HepG2 (cell line): ENCODE results near the gene PALM3. TPM values are rescaled to one million over a fixed set of nuclear protein-coding genes. Genes with fewer than 3 reads are reported as not detected.

Experiments
- ARID2 ChIP-seq: sonication (generic); formaldehyde crosslinking; IDR thresholded peaks from 2 replicates; pipeline ENCODE4 v1.8.1; 2022; ENCODE audit warnings: mild to moderate bottlenecking, missing genetic modification reagents, borderline replicate concordance
- CBX2 ChIP-seq, 2 experiments: fragments of 200-600 bp in 1 of 2; sonication (generic); formaldehyde crosslinking in 1 of 2; IDR thresholded peaks; 2 replicates each; pipeline versions ENCODE4 v1.7.0 to v1.8.1; 2018 to 2022; ENCODE audit warnings: low read depth in 2 of 2, low read length in 1 of 2, mild to moderate bottlenecking in 1 of 2, missing genetic modification reagents in 1 of 2
- CBX5 ChIP-seq: sonication (generic); formaldehyde crosslinking; IDR thresholded peaks from 2 replicates; pipeline ENCODE4 v1.4.0; 2020; ENCODE audit warnings: missing genetic modification reagents, borderline replicate concordance
- DNMT3B ChIP-seq: conservative IDR thresholded peaks from 2 replicates; pipeline ENCODE4 v1.6.1; 2016; ENCODE audit warnings: missing biosample characterization, control low read depth
- DPF2 ChIP-seq: sonication (generic); formaldehyde crosslinking; IDR thresholded peaks from 2 replicates; pipeline ENCODE4 v1.4.0; 2020; ENCODE audit warnings: mild to moderate bottlenecking, low read depth, missing genetic modification reagents, borderline replicate concordance
- FLYWCH1 ChIP-seq: sonication (generic); formaldehyde crosslinking; IDR thresholded peaks from 2 replicates; pipeline ENCODE4 v1.8.1; 2023; ENCODE audit warnings: mild to moderate bottlenecking, missing genetic modification reagents
- NFIB ChIP-seq: sonication (generic); formaldehyde crosslinking; IDR thresholded peaks from 2 replicates; pipeline ENCODE4 v1.9.0; 2021; ENCODE audit warnings: missing genetic modification reagents, mild to moderate bottlenecking, borderline replicate concordance
- REPIN1 ChIP-seq: sonication (generic); formaldehyde crosslinking; IDR thresholded peaks from 2 replicates; pipeline ENCODE4 v1.8.0; 2022; ENCODE audit warnings: missing genetic modification reagents, low read depth, mild to moderate bottlenecking, borderline replicate concordance
- SSRP1 ChIP-seq: IDR thresholded peaks from 2 replicates; pipeline ENCODE4 v1.6.1; 2016; ENCODE audit warnings: control low read depth
- STAG1 ChIP-seq: sonication (generic); formaldehyde crosslinking; IDR thresholded peaks from 2 replicates; pipeline ENCODE4 v1.4.0; 2020; ENCODE audit warnings: missing genetic modification reagents
- TBP ChIP-seq: sonication (generic); formaldehyde crosslinking; IDR thresholded peaks from 2 replicates; pipeline ENCODE4 v1.5.0; 2020; ENCODE audit warnings: missing genetic modification reagents
- U2AF2 ChIP-seq: fragments of 200-400 bp; formaldehyde crosslinking; IDR thresholded peaks from 2 replicates; pipeline ENCODE4 v1.6.1; 2017; ENCODE audit warnings: low read depth, mild to moderate bottlenecking, low read length
- YEATS2 ChIP-seq: sonication (generic); formaldehyde crosslinking; IDR thresholded peaks from 2 replicates; pipeline ENCODE4 v1.4.0; 2020; ENCODE audit warnings: missing genetic modification reagents, borderline replicate concordance
- YY1 ChIP-seq: IDR thresholded peaks from 2 replicates; pipeline ENCODE4 v1.6.1; 2011; ENCODE audit warnings: low read length, low read depth, moderate library complexity, mild to moderate bottlenecking; ENCODE audit not compliant: insufficient read depth, insufficient replicate concordance
- ZFP37 ChIP-seq: sonication (generic); formaldehyde crosslinking; IDR thresholded peaks from 2 replicates; pipeline ENCODE4 v1.4.0; 2020; ENCODE audit warnings: missing genetic modification reagents, borderline replicate concordance
- ZMYM4 ChIP-seq: sonication (generic); formaldehyde crosslinking; IDR thresholded peaks from 2 replicates; pipeline ENCODE4 v1.8.1; 2023; ENCODE audit warnings: mild to moderate bottlenecking, missing genetic modification reagents
- ZNF30 ChIP-seq: sonication (generic); formaldehyde crosslinking; IDR thresholded peaks from 2 replicates; pipeline ENCODE4 v1.5.0; 2020; ENCODE audit warnings: mild to moderate bottlenecking, missing genetic modification reagents
- ZNF326 ChIP-seq: sonication (generic); formaldehyde crosslinking; IDR thresholded peaks from 2 replicates; pipeline ENCODE4 v1.4.0; 2020; ENCODE audit warnings: missing genetic modification reagents, borderline replicate concordance
- ZNF367 ChIP-seq: sonication (generic); formaldehyde crosslinking; IDR thresholded peaks from 2 replicates; pipeline ENCODE4 v1.4.0; 2020; ENCODE audit warnings: missing genetic modification reagents, borderline replicate concordance
- ZNF430 ChIP-seq: sonication (generic); formaldehyde crosslinking; IDR thresholded peaks from 2 replicates; pipeline ENCODE4 v1.9.0; 2021; ENCODE audit warnings: mild to moderate bottlenecking, missing genetic modification reagents
- ZNF550 ChIP-seq: sonication (generic); formaldehyde crosslinking; IDR thresholded peaks from 2 replicates; pipeline ENCODE4 v1.4.0; 2020; ENCODE audit warnings: mild to moderate bottlenecking, missing genetic modification reagents, borderline replicate concordance
- ZNF558 ChIP-seq: sonication (generic); formaldehyde crosslinking; IDR thresholded peaks from 2 replicates; pipeline ENCODE4 v1.9.0; 2022; ENCODE audit warnings: mild to moderate bottlenecking, missing genetic modification reagents, borderline replicate concordance
- ZNF709 ChIP-seq: sonication (generic); formaldehyde crosslinking; IDR thresholded peaks from 2 replicates; pipeline ENCODE4 v1.5.0; 2020; ENCODE audit warnings: mild to moderate bottlenecking, missing genetic modification reagents
- polyA plus RNA-seq, 8 experiments: library from polyadenylated mRNA; depleted of rRNA in 3 of 8; stranded (reverse) in 7 of 8; unstranded in 1 of 8; fragments of >200 nt; fragmentation: Illumina TruSeq in 4 of 8; extraction: Trizol in 4 of 8; gene quantifications; 2 replicates each; pipeline versions ENCODE4 v1.2.1 to v1.2.3, GENCODE V29; 2011 to 2016; ENCODE audit warnings: low read depth in 4 of 8, missing spikeins in 1 of 8, mixed read lengths in 1 of 8; ENCODE audit not compliant: insufficient read depth in 1 of 8
- total RNA-seq, 5 experiments: library from RNA; depleted of rRNA; stranded (reverse); fragments of >200 nt; fragmentation: Illumina TruSeq; extraction: Trizol; gene quantifications; 2 replicates each; pipeline ENCODE4 v1.2.3, GENCODE V29; 2016; ENCODE audit warnings: low read depth in 1 of 5
- TF ChIP-seq, protein P1 (sequence below): sonication (generic); formaldehyde crosslinking; IDR thresholded peaks from 2 replicates; pipeline ENCODE4 v1.4.0; 2020; ENCODE audit warnings: missing genetic modification reagents, mild to moderate bottlenecking, borderline replicate concordance
- TF ChIP-seq, protein P2 (sequence below): sonication (generic); formaldehyde crosslinking; IDR thresholded peaks from 2 replicates; pipeline ENCODE4 v1.4.0; 2020; ENCODE audit warnings: mild to moderate bottlenecking, missing genetic modification reagents
- TF ChIP-seq, protein P3 (sequence below): sonication (generic); formaldehyde crosslinking; IDR thresholded peaks from 2 replicates; pipeline ENCODE4 v1.5.1; 2020; ENCODE audit warnings: missing genetic modification reagents, mild to moderate bottlenecking, borderline replicate concordance

The PALM3 gene
- total and polyA plus RNA-seq, 2 of the 13 experiments (the other 11 are each of a cell fraction or from before 2014, with no cell fraction given) = 0.79 to 2.4 TPM

DNA sequence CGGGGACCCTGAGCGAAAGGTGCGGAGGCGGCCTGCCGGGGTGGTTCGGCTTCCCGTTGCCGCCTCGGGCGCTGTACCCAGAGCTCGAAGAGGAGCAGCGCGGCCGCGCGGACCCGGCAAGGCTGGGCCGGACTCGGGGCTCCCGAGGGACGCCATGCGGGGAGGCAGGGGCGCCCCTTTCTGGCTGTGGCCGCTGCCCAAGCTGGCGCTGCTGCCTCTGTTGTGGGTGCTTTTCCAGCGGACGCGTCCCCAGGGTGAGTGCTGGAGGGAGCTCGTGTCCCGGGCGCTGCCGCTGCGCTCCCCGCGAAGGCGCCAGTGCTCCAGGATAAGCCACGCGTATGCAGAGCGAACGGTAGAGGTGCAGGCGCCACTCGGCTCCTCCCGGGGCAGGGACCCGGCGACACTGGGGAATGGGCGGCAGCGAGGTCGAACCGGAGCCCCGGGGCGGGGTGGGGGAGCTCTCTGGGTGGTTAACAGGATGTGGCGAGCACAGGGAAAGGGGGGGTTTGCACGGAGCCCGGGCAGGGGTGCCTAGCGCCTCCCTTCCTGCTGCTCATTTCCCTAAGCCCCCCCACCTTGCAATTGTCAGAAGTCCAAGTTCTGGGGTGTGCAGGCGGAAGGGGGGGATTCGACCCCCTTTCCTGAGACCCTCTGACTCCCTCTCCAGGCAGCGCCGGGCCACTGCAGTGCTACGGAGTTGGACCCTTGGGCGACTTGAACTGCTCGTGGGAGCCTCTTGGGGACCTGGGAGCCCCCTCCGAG, 30.0 kb downstream of the PALM3 start, which contains the start of gene IL27RA (continued):
- TF ChIP-seq ARID2 (CRISPR knock-in tag) (peak; percentile 76; the same call in 1 of the 2 replicates), REPIN1 (no peak), ZNF30 (CRISPR knock-in tag) (no peak), ZNF367 (CRISPR knock-in tag) (no peak), ZMYM4 (CRISPR knock-in tag) (0 out of 2 replicates have a peak, but pooled peaks have one; percentile 12), NFIB (no peak), U2AF2 (no peak), YEATS2 (CRISPR knock-in tag) (no peak), ZNF550 (no peak), ZNF709 (CRISPR knock-in tag) (no peak), TBP (0 out of 2 replicates have a peak, but pooled peaks have one; percentile 46), ZNF558 (CRISPR knock-in tag) (0 out of 2 replicates have a peak, but pooled peaks have one; percentile 68), SSRP1 (CRISPR knock-in tag) (no peak), ZNF430 (CRISPR knock-in tag) (peak; percentile 80), ZNF326 (CRISPR knock-in tag) (no peak), DNMT3B (CRISPR knock-in tag) (no peak), CBX2 (IDR thresholded peaks at IDR 0.05; ENCODE audit: low read depth, low read length) (no peak), CBX2 (CRISPR knock-in tag; IDR thresholded peaks at IDR 0.05; ENCODE audit: low read depth) (no peak), YY1 (no peak), DPF2 (CRISPR knock-in tag) (no peak), CBX5 (no peak), FLYWCH1 (CRISPR knock-in tag) (no peak), ZFP37 (CRISPR knock-in tag) (no peak), STAG1 (peak; percentile 59)
- TF ChIP-seq, protein P1, sequence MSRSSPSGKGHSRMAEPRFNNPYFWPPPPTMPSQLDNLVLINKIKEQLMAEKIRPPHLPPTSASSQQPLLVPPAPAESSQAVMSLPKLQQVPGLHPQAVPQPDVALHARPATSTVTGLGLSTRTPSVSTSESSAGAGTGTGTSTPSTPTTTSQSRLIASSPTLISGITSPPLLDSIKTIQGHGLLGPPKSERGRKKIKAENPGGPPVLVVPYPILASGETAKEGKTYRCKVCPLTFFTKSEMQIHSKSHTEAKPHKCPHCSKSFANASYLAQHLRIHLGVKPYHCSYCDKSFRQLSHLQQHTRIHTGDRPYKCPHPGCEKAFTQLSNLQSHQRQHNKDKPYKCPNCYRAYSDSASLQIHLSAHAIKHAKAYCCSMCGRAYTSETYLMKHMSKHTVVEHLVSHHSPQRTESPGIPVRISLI (CRISPR knock-in tag) = no peak; the same call in 1 of the 2 replicates
- TF ChIP-seq, protein P2, sequence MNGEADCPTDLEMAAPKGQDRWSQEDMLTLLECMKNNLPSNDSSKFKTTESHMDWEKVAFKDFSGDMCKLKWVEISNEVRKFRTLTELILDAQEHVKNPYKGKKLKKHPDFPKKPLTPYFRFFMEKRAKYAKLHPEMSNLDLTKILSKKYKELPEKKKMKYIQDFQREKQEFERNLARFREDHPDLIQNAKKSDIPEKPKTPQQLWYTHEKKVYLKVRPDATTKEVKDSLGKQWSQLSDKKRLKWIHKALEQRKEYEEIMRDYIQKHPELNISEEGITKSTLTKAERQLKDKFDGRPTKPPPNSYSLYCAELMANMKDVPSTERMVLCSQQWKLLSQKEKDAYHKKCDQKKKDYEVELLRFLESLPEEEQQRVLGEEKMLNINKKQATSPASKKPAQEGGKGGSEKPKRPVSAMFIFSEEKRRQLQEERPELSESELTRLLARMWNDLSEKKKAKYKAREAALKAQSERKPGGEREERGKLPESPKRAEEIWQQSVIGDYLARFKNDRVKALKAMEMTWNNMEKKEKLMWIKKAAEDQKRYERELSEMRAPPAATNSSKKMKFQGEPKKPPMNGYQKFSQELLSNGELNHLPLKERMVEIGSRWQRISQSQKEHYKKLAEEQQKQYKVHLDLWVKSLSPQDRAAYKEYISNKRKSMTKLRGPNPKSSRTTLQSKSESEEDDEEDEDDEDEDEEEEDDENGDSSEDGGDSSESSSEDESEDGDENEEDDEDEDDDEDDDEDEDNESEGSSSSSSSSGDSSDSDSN (CRISPR knock-in tag) = peak; percentile 87
- TF ChIP-seq, protein P3, sequence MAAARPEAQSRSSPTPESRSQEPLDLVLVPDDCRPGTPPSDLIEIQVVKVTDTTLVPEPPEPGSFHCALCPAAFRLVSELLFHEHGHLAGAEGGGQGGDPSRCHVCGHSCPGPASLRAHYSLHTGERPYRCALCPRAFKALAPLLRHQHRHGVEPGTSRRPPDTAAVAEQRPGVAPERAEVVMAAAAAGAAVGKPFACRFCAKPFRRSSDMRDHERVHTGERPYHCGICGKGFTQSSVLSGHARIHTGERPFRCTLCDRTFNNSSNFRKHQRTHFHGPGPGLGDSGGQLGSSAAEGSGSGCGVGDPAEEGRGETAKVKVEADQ (CRISPR knock-in tag) = peak; percentile 28; the same call in 1 of the 2 replicates
